ENCODE results near the gene PSMB5.
A peak's percentile ranks its signal among the peaks of the same experiment; 100 is the strongest.

The PSMB5 gene

GRCh38 chr14:23060536-23061260 lies 26.0 kb upstream of the PSMB5 start:
- no peak for TF ChIP-seq POLR2A (IDR thresholded peaks at IDR 0.05; ENCODE audit: low read depth, low read length)
- TF ChIP-seq POU2F2 (IDR thresholded peaks at IDR 0.05; ENCODE audit: low read depth, low read length): no peak
- no peak for TF ChIP-seq SPI1 (IDR thresholded peaks at IDR 0.05; ENCODE audit: low read depth, low read length)
- TF ChIP-seq TAF1 (IDR thresholded peaks at IDR 0.05; ENCODE audit: low read depth, low read length): no peak
- TF ChIP-seq POLR2AphosphoS5 (IDR thresholded peaks at IDR 0.05; ENCODE audit: low read depth, low read length): no peak
- DNase-seq (ENCODE audit: insufficient read length, low spot score) (no peak), FAIRE-seq (no peak)

GRCh38 chr14:23058654-23059504 lies 24.2 kb upstream of the PSMB5 start:
- FAIRE-seq (no peak), DNase-seq (ENCODE audit: insufficient read length, low spot score) (no peak)
- TF ChIP-seq POLR2AphosphoS5 (IDR thresholded peaks at IDR 0.05; ENCODE audit: low read depth, low read length) (peak; percentile 37; the same call in 1 of the 2 replicates), POU2F2 (IDR thresholded peaks at IDR 0.05; ENCODE audit: low read depth, low read length) (no peak)

- TF ChIP-seq POLR2A (IDR thresholded peaks at IDR 0.05; ENCODE audit: low read depth, low read length) (peak; percentile 47; the same call in 1 of the 2 replicates), POU2F2 (IDR thresholded peaks at IDR 0.05; ENCODE audit: low read depth, low read length) (peak; percentile 71; the same call in 1 of the 2 replicates), PAX5 (IDR thresholded peaks at IDR 0.05; ENCODE audit: insufficient read depth, low read length, severe bottlenecking) (no peak), SPI1 (IDR thresholded peaks at IDR 0.05; ENCODE audit: low read depth, low read length) (no peak), TAF1 (IDR thresholded peaks at IDR 0.05; ENCODE audit: low read depth, low read length) (no peak), POLR2AphosphoS5 (IDR thresholded peaks at IDR 0.05; ENCODE audit: low read depth, low read length) (peak; percentile 51)
- DNase-seq (ENCODE audit: insufficient read length, low spot score) (peak; percentile 94), FAIRE-seq (peak; percentile 94)
Observed at GRCh38 chr14:23057757-23058653, 23.3 kb upstream of the PSMB5 start.

GRCh38 chr14:23056956-23057756 lies 22.5 kb upstream of the PSMB5 start, which contains the start of gene CDH24:
Gene CDH24, minus strand, starts transcription at chr14:23057520. Its CDS starts 1,787 bp downstream, at chr14:23055733.
- peak; percentile 55 for FAIRE-seq
- DNase-seq (ENCODE audit: insufficient read length, low spot score): peak; percentile 91
- TF ChIP-seq SPI1 (IDR thresholded peaks at IDR 0.05; ENCODE audit: low read depth, low read length): no peak
- no peak for TF ChIP-seq POU2F2 (IDR thresholded peaks at IDR 0.05; ENCODE audit: low read depth, low read length)
- TF ChIP-seq POLR2A (IDR thresholded peaks at IDR 0.05; ENCODE audit: low read depth, low read length): no peak
- no peak for TF ChIP-seq TAF1 (IDR thresholded peaks at IDR 0.05; ENCODE audit: low read depth, low read length)
- no peak for TF ChIP-seq PAX5 (IDR thresholded peaks at IDR 0.05; ENCODE audit: insufficient read depth, low read length, severe bottlenecking)
- no peak for TF ChIP-seq POLR2AphosphoS5 (IDR thresholded peaks at IDR 0.05; ENCODE audit: low read depth, low read length)

- DNase-seq (ENCODE audit: insufficient read length, low spot score): peak; percentile 94
- TF ChIP-seq POU2F2 (IDR thresholded peaks at IDR 0.05; ENCODE audit: low read depth, low read length) (no peak), TAF1 (IDR thresholded peaks at IDR 0.05; ENCODE audit: low read depth, low read length) (no peak), PAX5 (IDR thresholded peaks at IDR 0.05; ENCODE audit: insufficient read depth, low read length, severe bottlenecking) (no peak)
- peak; percentile 87 for FAIRE-seq
Observed at GRCh38 chr14:23056145-23056955, 21.6 kb upstream of the PSMB5 start.

- no peak for DNase-seq (ENCODE audit: insufficient read length, low spot score)
- FAIRE-seq: no peak
- TF ChIP-seq PAX5 (IDR thresholded peaks at IDR 0.05; ENCODE audit: insufficient read depth, low read length, severe bottlenecking) (no peak), POLR2AphosphoS5 (IDR thresholded peaks at IDR 0.05; ENCODE audit: low read depth, low read length) (no peak), TAF1 (IDR thresholded peaks at IDR 0.05; ENCODE audit: low read depth, low read length) (no peak), SPI1 (IDR thresholded peaks at IDR 0.05; ENCODE audit: low read depth, low read length) (no peak), POU2F2 (IDR thresholded peaks at IDR 0.05; ENCODE audit: low read depth, low read length) (no peak), POLR2A (IDR thresholded peaks at IDR 0.05; ENCODE audit: low read depth, low read length) (no peak)
Observed at GRCh38 chr14:23055621-23056144, 21.0 kb upstream of the PSMB5 start.

- DNase-seq (ENCODE audit: insufficient read length, low spot score): no peak
- TF ChIP-seq POU2F2 (IDR thresholded peaks at IDR 0.05; ENCODE audit: low read depth, low read length) (no peak), TAF1 (IDR thresholded peaks at IDR 0.05; ENCODE audit: low read depth, low read length) (no peak), POLR2A (IDR thresholded peaks at IDR 0.05; ENCODE audit: low read depth, low read length) (no peak), POLR2AphosphoS5 (IDR thresholded peaks at IDR 0.05; ENCODE audit: low read depth, low read length) (no peak), SPI1 (IDR thresholded peaks at IDR 0.05; ENCODE audit: low read depth, low read length) (no peak), PAX5 (IDR thresholded peaks at IDR 0.05; ENCODE audit: insufficient read depth, low read length, severe bottlenecking) (no peak)
- no peak for FAIRE-seq
Observed at GRCh38 chr14:23055147-23055550, 20.4 kb upstream of the PSMB5 start.
